CD4-positive, alpha-beta T cell treated with Interleukin-15 for 1 hour (primary cell): Measurements from ENCODE around the gene CREBBP.

Source experiments
- DNase-seq: peaks from one replicate; pipeline ENCODE4 v3.0.0-alpha.2; 2020

The CREBBP gene

GRCh38 chr16:3792472-3793012, 88.0 kb downstream of the CREBBP start:
- no peak for DNase-seq

- DNase-seq = no peak
Measured at GRCh38 chr16:3791701-3792100, 88.8 kb downstream of the CREBBP start.

GRCh38 chr16:3789375-3790099, 91.0 kb downstream of the CREBBP start:
- DNase-seq = no peak

DNA sequence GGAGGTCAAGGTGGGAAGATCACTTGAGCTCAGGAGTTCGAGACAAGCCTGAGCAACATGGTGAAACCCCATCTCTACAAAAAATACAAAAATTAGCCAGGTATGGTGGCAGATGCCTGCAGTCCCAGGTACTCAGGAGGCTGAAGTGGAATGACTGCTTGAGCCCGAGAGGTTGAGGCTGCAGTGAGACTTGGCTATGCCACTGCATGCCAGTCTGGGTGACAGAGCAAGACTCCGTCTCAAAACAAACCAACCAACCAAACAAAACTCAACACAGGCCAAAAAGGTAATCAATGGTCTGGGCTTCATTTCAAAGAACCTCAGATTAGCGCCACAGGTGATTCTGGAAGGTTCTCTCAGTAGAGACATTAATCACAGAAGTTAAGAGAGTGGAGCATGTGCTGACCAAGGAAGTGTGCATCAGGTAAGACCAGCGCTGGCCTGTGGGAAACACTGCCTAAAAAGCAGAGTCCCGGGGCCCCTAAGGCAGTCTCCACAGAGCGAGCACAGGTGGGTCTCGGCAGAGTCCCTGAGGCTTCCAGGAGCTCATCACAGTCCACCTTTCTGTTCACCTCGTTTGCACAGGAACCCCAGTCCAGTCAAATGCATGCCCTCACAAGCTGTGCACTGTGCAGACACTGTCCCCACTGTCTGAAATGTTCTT, 91.7 kb downstream of the CREBBP start:
- no peak for DNase-seq

DNA sequence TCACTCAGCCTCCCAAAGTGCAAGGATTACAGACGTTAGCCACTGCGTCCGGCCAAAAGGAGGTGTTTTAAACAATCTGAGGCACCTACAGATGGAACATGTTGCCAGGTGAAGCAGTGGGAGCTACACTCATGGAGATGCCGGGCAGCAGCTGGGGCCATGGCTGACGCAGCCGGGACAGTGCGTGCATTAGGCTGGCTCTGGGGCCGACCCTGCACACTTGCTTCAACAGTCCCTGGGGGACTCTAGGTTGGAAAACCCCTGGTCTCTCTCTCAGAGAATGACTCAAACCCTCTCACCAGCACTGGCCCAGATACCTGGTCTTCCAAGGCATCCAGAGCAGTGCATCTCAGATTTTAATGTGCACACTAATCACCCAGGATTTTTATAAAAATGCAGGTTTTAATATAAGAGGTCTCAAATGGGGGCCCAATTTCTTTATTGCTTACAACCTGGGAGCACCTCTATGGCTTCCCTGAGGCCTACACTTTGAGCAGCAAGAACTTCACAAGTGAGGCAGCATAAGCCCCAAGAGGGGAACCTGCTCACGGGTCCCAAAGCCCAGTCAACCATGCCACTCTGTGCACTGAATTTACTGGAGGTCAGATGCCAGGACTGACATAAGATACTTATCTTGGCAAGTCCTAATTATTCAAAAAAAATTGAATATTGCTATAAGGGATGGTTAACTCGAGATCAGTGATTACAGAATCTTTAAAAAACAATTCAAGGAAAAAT, 92.4 kb downstream of the CREBBP start:
- no peak for DNase-seq

GRCh38 chr16:3785413-3785812, 95.1 kb downstream of the CREBBP start:
- no peak for DNase-seq

- DNase-seq = no peak
Measured at GRCh38 chr16:3783516-3783915, 97.0 kb downstream of the CREBBP start.

DNA sequence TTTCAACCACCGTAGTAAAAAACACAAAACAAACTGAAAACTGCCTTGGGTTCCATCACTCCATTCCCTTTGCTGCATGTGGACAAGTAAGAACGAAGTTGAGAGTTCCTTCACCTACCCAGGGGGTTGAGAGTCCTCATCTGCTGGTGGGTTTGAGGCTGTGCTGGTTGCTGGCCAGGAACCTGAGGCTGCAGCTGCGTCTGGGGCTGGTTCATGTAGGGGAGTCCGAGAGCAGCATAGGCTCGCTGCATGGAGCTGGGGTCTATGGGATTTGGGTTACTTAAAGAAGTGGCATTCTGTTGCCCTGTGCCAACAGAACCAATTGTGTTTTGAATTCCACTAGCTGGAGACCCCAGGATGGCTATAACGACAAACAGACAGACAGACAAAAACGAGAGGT, 97.9 kb downstream of the CREBBP start:
- no peak for DNase-seq

GRCh38 chr16:3781421-3781820, 99.1 kb downstream of the CREBBP start:
- no peak for DNase-seq

- no peak for DNase-seq
Measured at GRCh38 chr16:3780570-3780969, 99.9 kb downstream of the CREBBP start.

- DNase-seq = no peak
Measured at GRCh38 chr16:3776316-3776715, 104.2 kb downstream of the CREBBP start.

DNA sequence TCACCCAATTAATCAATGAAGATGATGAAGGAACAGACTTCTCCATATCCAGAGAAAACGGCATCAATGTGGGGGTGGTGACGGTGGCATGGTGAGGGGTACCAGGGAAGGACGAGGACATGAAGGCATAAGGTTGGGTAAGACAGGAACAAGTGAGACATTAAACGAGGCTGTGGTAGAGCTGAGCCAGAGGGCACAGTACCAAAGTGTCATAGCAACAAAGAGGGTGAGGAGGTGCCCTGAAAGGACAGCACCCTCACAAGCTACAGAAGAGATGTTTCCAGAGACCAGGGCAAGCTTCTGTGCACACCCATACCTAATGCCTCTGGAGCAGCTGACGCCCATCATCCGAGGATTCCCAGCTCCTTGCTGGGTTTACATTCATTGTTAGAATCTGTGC, 105.7 kb downstream of the CREBBP start:
- DNase-seq = no peak

- DNase-seq = no peak
Measured at GRCh38 chr16:3774156-3774767, 106.3 kb downstream of the CREBBP start.

GRCh38 chr16:3773663-3774062, 106.8 kb downstream of the CREBBP start:
- no peak for DNase-seq

GRCh38 chr16:3771513-3771912, 109.0 kb downstream of the CREBBP start:
- DNase-seq = no peak

- DNase-seq = no peak
Measured at GRCh38 chr16:3770530-3770929, 110.0 kb downstream of the CREBBP start.

GRCh38 chr16:3769942-3770341, 110.6 kb downstream of the CREBBP start:
- no peak for DNase-seq

DNA sequence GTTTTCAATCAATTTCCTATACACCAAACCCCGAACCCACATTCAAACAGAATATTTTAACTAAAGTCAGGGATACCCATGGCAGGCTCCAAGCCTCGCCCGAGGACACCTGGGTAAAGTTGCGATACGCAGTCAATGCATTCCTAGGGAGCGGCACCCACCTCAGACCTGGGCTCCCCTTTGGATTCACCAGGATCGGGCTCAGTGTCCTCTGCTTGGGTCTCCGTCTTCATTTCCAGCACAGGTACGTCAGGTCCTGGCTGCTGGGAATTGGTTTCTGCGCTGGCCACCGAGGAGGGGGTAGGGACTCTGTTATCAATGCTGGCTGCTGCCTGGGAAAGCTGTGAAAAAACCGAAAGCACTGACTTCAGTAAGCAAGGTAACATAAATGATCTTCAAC, 111.5 kb downstream of the CREBBP start:
- DNase-seq = no peak

- DNase-seq = no peak
Measured at GRCh38 chr16:3767333-3767986, 113.1 kb downstream of the CREBBP start.

DNA sequence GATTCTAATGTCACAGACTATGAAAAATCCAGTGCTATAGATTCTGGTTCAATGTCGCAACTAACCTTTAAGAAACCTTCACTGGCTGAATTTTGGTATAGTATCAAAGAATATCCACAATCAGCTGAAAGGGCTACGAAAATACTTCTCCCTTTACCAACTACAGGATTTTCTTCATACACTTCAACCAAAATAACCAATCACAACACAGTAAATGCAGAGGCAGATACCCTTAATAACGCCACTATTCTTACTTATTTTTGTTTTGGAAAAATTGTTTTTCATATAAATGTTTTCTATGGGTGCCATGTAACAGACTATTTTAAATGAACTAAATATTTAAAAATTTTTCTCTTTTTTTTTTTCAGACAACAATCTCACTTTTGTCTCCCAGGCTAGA, 114.3 kb downstream of the CREBBP start:
- DNase-seq = no peak

DNA sequence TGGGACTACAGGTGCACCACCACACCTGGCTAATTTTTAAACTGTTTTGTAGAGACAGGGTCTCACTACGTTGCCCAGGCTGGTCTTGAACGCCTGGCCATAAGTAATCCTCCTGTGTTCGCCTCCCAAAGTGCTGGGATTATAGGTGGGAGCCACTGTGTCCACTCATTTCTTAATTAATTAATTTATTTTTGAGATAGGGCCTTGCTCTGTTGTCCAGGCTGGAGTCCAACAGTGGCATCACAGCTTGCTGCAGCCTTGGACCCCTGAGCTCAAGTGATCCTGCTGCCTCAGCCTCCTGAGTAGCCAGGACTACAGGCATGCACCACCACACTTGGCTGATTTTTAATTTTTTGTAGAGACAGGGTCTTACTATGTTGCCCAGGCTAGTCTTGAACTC, 116.1 kb downstream of the CREBBP start:
- DNase-seq = no peak

GRCh38 chr16:3762107-3762750, 118.3 kb downstream of the CREBBP start:
- DNase-seq = no peak
